ENCODE results near the gene CUL5. TPM values are rescaled to one million over a fixed set of nuclear protein-coding genes. Genes with fewer than 3 reads are reported as not detected.

The CUL5 gene
- total and polyA plus RNA-seq, 2 of the 8 experiments (the other 6 are each of a cell fraction or from before 2014, with no cell fraction given) = 4.9 to 31.8 TPM

DNA sequence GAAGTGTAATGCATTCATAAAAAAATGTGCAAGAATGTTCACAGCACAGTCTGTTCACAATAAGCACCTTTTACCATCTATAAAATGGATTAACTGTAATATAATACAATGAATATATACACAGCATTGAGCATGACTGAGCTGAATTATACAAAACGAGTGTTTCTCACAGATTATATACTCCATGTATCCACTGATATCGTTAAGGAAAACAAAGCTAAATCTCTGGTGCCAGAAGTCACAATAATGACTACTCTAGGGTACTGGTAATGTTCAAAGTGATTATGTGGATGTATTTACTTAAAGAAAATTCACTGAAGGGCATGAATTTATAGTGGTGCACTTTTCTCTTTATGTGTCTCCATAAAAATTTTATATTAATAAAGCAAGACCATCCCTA lies 145.9 kb downstream of the CUL5 start:
- Histone ChIP-seq H2BK12ac (ENCODE audit: low read depth, low read length) (no peak overlapping the region), H2BK15ac (ENCODE audit: low read length) (no peak overlapping the region), H3K27me3 (replicated peaks in 1 of 4; ENCODE audit: control insufficient read depth in 3 of 4, extremely low read depth in 1 of 4, insufficient read depth in 3 of 4, low read length in 3 of 4) (no peaks in the 10 kb centered on the region), H4K91ac (replicated peaks; ENCODE audit: insufficient read length, low read length) (no peak overlapping the region), H3K4me3 (ENCODE audit: extremely low read depth in 1 of 4, insufficient read depth in 2 of 4, low read depth in 3 of 4, low read length in 4 of 4) (no peak overlapping the region), H3K4ac (replicated peaks; ENCODE audit: insufficient read length, low read depth, low read length) (no peak overlapping the region), H4K5ac (ENCODE audit: insufficient read length, low read depth, low read length) (no peak overlapping the region), H3K9me3 (ENCODE audit: insufficient read depth in 2 of 2, low read depth in 1 of 2, low read length in 1 of 2) (no peaks in the 10 kb centered on the region), H3K23ac (ENCODE audit: insufficient read length) (no peak overlapping the region), H4K20me1 (replicated peaks in 1 of 2; ENCODE audit: control insufficient read depth in 1 of 2, insufficient read depth in 2 of 2, low read length in 2 of 2) (peaks cover 0 to 1% of the 10 kb centered on the region in 2 experiments), H3K79me1 (ENCODE audit: low read depth, low read length) (no peaks in the 10 kb centered on the region), H2BK120ac (replicated peaks; ENCODE audit: low read depth, low read length) (no peak overlapping the region), H2AK5ac (ENCODE audit: low read depth, low read length) (no peak overlapping the region), H3K9ac (replicated peaks in 1 of 4; ENCODE audit: extremely low read depth in 1 of 4, low read depth in 3 of 4, low read length in 3 of 4) (no peak overlapping the region), H3K23me2 (ENCODE audit: low read depth, low read length) (no peaks in the 10 kb centered on the region), H3K79me2 (ENCODE audit: control insufficient read depth in 1 of 2, insufficient read depth in 2 of 2, low read length in 2 of 2) (no peaks in the 10 kb centered on the region), H3K18ac (ENCODE audit: extremely low read depth, low read length) (no peak overlapping the region), H3K27ac (ENCODE audit: low read depth, low read length) (no peak overlapping the region), H2AFZ (ENCODE audit: low read length) (no peak overlapping the region), H2BK20ac (ENCODE audit: low read length) (no peak overlapping the region), H4K8ac (ENCODE audit: extremely low read depth, insufficient read depth, low read length) (no peak overlapping the region), H3K14ac (ENCODE audit: insufficient read length) (no peak overlapping the region), H3K36me3 (ENCODE audit: control insufficient read depth in 2 of 4, insufficient read depth in 4 of 4, low read length in 3 of 4) (peaks cover 6 to 57% (median 22%) of the 10 kb centered on the region in 4 experiments; a peak in 7 of 8 replicates), H3K56ac (replicated peaks; ENCODE audit: insufficient read length, low read depth, low read length) (no peak overlapping the region), H3K4me1 (replicated peaks in 1 of 4; ENCODE audit: control insufficient read depth in 3 of 4, insufficient read depth in 4 of 4, low read length in 3 of 4) (no peaks in the 10 kb centered on the region), H3K4me2 (ENCODE audit: insufficient read depth in 1 of 2, low read depth in 2 of 2, low read length in 2 of 2) (no peak overlapping the region), H2BK5ac (ENCODE audit: low read depth, low read length) (no peak overlapping the region)
- CTCF ChIA-PET (ENCODE audit: partially characterized antibody) = interaction anchor here (0.8 to 1.0 kb wide), 2 partner anchors 9 to 36 kb away, joined by 3 to 9 read pairs; no protein-coding TSS in a partner anchor
- no peak for DNase-seq (ENCODE audit: low read depth in 1 of 2, low spot score in 2 of 2)
- POLR2A ChIA-PET (ENCODE audit: partially characterized antibody) = interaction anchor here (0.6 kb wide), 1 partner anchor 25 kb away, joined by 3 read pairs; no protein-coding TSS in a partner anchor
- FAIRE-seq = no peak
- 78% methylated on average over 2 of the region's 2 CpGs; no CpG with 5 or more reads in 1 of the 2 experiments for WGBS, 2 experiments (ENCODE audit: extremely low coverage in 1 of 2, insufficient coverage in 1 of 2, insufficient read length in 1 of 2, insufficient replicate concordance in 2 of 2, low coverage in 1 of 2, low lambda C conversion rate in 2 of 2, missing lambda C conversion rate in 1 of 2)
- TF ChIP-seq, protein P1, sequence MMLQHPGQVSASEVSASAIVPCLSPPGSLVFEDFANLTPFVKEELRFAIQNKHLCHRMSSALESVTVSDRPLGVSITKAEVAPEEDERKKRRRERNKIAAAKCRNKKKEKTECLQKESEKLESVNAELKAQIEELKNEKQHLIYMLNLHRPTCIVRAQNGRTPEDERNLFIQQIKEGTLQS (IDR thresholded peaks at IDR 0.05; ENCODE audit: insufficient read depth, low read depth, low read length) = no peak
- TF ChIP-seq ASH2L (IDR thresholded peaks at IDR 0.05; ENCODE audit: low read length) (no peak), TAF1 (IDR thresholded peaks at IDR 0.05; ENCODE audit: low read depth, low read length) (no peak), SIN3A (conservative IDR thresholded peaks at IDR 0.05 in 1 of 2, IDR thresholded peaks at IDR 0.05 in 1 of 2; ENCODE audit: low read depth in 1 of 2, low read length in 2 of 2) (no peak), HDAC2 (IDR thresholded peaks at IDR 0.05; ENCODE audit: borderline replicate concordance in 1 of 2, low read depth in 2 of 2, low read length in 2 of 2) (no peak), MAFK (IDR thresholded peaks at IDR 0.05; ENCODE audit: low read depth, low read length) (no peak), EZH2 (IDR thresholded peaks at IDR 0.05; ENCODE audit: low read depth, low read length, severe bottlenecking) (no peak), POLR2AphosphoS5 (IDR thresholded peaks at IDR 0.05; ENCODE audit: low read depth, low read length) (no peak), CREB1 (IDR thresholded peaks at IDR 0.05) (no peak), SP1 (IDR thresholded peaks at IDR 0.05; ENCODE audit: low read depth, low read length) (no peak), RBBP5 (IDR thresholded peaks at IDR 0.05; ENCODE audit: borderline replicate concordance, low read depth, low read length) (no peak), RAD21 (IDR thresholded peaks at IDR 0.05 in 1 of 2, conservative IDR thresholded peaks at IDR 0.05 in 1 of 2; ENCODE audit: low read depth in 2 of 2, low read length in 2 of 2) (no peak)
- TF ChIP-seq, protein P2, sequence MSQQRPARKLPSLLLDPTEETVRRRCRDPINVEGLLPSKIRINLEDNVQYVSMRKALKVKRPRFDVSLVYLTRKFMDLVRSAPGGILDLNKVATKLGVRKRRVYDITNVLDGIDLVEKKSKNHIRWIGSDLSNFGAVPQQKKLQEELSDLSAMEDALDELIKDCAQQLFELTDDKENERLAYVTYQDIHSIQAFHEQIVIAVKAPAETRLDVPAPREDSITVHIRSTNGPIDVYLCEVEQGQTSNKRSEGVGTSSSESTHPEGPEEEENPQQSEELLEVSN (IDR thresholded peaks at IDR 0.05) = no peak
